TTC549 (cell line): ENCODE data around the gene EMID1.

Experiments used
- FAIRE-seq: peaks from 2 replicates; lab custom pipeline; 2012; peaks lifted over from hg19 to GRCh38; lab: Jason Lieb, UNC

The EMID1 gene

DNA sequence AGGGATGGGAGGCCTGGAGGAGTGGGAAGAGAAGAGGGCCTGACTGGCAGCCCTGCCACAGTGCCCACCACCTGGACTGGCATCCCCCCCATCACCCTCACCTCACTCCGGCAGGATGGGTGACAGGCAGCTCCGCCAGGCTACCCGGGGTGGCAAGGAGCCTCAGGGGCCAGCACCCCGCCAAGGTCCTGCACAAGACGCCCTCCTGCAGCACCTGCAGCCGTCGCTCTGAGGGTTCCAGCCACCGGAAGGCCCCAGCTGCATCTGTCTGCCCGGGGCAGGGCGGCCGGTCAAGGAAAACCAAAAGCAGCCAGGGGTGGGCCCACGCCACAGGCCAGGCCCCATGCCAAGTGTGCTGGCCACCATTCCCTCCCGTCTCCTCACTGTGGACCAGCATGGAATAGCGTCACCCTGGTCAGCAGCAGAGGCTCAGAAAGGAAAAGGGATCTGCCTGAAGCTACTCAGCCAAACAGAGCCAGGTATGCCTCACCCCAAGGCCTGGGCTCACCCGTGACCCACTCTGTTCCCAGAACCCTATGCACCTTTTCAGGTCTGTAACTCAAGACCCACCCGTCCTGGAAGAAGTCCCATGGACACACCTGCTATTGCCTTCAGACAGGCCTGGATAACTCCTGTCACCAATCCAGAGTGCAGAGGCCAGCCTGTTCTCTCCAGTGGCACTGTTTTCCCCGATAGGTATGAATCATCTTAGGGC, 55.1 kb downstream of the EMID1 start:
- FAIRE-seq = no peak

DNA sequence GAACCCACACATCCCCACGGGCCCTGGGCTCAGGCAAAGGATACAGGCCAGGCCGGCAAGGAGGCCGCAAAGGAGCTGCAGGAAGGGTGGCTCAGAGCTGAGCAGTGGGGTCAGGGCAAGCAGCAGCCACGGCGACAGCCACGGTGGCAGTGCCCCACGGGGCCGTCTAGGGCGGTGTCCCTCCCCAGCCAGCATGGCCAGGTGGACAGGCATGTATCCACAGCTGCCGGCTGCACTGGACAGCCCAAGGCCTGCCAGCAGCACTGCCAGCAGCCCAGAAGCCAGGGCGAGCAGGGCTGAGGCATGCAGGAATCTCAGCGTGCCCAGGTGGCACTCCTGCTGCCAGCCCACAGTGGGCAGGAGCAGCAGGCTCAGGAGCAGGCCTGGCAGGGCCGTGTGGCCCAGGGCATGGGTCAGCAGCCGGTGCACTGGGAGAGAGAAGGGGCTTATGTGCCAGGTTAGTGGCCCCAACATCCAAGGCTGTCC, 58.1 kb downstream of the EMID1 start:
- FAIRE-seq = no peak

DNA sequence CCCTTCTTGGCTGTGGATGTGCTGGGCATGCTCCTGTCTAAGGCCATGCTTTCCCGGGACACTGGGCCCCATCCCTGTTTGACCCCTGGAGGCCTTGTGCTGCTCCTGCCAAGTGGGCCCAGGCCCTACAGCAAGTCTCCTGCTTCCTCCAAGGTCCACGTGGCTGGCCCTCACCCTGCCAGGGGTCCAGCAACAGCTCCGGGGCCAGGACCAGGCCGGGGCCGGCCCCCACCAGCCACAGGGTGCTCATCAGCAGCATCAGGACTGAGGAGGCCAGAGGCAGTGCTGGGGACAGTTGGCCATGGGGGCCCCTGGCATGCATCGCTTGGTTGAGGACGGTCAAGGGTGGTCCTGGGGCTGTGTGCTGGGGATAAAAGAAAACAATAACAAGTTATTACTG, 59.6 kb downstream of the EMID1 start:
- no peak for FAIRE-seq

DNA sequence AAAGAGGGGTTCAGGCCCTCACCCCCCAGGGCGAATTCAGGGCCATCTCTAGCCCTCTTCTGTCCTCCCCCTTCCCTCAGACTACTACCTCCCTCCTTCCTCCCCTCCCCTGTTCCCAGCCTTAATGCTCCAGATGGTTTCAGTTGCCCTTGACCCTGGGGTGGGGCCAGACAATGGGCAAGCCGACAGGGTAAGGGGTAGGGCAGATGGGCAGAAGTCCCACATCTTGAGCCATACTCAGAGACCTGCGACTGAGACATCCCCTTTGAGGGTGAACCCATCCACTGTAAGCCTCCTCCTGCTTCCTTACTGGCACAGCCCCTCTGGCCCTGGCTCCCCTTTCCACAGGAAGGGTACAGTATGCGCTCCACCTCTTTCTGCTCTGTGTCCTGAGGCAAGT, 60.2 kb downstream of the EMID1 start:
- no peak for FAIRE-seq

DNA sequence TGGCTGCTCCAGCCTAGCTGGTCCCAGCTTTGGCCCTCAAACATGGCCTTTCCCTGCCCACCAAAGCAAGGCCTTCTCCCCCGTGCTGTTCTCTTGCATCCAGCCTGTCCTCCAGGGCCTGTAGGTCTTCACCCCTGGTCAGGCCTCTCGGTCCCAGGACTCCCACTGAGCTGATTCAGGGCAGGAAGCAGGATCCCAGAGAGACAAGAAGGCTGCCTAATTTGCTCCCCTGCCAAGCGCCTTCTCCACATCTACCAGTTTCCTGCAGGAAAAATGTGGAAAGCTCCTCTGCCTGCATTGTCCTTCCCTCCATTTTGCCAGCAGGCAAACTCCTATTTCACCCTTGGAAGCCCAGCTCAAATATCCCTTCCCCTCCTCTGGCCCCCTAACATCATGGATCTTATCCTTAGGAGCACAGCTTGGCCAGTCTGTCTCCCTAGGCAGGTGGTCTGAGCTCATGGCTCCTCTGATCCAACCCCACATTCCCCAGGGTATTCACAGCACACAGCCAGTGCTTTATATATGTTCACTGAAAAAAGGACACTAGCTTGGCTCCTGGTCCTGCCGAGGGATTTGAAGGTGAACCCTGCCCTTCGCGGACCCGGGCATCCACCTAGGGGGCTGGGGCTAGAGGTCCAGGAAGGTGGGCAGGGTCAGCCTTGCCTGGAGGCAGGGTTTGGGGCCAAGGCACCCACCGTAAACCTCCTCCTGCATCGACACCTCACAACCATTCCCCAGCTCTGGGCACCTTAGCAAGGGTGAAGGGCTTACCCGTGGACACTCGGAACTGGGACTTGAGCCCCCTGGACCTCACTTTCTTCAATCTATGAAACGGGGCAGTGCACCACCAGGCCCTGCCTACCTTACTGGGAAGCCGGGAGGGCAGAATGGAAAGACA, 61.1 kb downstream of the EMID1 start:
- FAIRE-seq = no peak

DNA sequence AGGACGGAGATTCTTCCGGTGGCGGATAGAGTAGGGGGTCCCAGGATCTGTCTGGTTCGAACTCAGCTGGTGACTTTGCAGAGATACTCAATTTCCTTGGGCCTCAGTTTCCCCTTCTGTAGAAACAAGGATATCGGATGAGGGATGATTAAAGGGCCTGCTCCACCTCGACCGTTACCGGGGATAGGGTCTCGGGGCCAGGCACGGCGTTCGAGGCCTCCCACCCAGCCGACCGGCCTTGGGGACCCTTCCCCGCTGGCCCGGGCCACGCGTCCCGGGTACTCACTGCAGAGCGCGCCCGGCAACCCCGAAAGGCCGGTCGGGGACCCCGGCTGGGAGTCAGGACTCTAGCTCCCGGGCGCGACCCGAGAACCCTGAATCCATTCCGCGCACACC, 61.8 kb downstream of the EMID1 start:
- FAIRE-seq = no peak

DNA sequence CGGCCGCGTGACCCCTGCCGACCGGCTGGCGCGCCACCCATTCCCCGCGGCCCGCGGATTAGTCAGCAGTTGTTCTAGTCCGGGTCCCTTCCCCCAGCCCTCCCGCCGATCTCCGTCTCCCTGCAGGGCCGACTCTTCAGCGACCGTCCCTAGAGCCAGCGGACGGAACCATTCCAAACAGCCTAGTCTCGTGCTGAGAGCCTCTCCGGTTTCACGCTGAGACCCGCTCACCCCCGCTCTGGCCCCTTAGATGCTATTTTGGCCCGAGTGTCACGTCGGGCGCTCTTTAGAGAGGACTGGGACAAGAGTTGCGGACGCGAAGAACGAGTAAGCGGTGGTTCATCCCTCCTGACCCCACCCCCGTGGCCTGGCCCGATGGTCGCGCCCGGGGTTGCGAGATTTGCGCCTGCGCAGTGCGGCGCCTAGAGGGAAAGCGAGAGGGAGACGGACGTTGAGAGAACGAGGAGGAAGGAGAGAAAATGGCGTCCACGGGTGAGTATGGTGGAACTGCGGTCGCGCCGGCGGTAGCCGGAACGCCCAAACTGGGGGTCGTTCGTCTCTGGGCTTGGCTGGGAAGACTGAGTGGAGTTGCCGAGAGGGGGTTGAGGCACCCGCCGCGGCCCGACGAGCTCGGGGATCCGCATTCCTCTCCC, 62.3 kb downstream of the EMID1 start, which contains the start of the genes EWSR1 and RHBDD3:
TSS of gene EWSR1 (plus strand) at position 411 of the 653 bp plus-strand sequence. CDS start at position 480, 69 bp downstream.
TSS of gene RHBDD3 (minus strand) at position 124 of the 653 bp plus-strand sequence. CDS start 2,355 bp downstream, outside the sequence.
- FAIRE-seq = no peak

DNA sequence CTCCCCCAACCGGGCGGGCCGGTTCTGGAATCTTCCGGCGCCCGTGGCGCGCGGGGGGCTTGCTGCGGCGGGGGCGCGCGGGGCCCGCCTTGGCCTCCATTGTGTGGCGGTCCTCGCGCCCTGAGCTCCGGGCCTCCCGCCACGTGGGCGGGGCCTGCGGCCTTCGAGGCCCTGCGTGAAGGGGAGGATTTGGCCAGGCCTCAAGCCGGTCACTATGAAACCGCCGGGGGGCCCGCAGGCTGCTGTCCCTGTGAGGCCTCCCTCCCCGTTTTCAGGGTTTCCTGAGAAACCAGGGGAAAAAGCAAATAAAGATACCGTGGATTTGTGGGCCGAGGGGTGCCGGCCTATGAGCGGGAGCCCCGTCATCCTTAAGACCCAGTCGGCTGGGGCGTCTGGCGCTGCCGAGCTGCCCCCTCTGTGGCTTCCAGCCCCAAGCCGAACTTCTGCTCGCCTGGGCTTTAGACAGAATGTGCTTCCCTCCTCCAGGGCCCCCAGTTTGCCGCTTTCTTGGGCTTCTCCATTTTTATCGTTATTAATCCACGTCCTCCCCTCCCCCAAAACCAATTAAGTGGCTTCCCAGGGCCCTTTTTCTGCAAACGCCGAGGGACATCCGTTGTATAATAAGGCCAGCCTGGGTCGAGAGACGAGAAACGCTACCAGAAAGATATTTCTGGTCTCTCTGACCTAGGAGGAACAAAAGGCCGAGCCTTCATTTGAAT, 63.0 kb downstream of the EMID1 start:
- no peak for FAIRE-seq

DNA sequence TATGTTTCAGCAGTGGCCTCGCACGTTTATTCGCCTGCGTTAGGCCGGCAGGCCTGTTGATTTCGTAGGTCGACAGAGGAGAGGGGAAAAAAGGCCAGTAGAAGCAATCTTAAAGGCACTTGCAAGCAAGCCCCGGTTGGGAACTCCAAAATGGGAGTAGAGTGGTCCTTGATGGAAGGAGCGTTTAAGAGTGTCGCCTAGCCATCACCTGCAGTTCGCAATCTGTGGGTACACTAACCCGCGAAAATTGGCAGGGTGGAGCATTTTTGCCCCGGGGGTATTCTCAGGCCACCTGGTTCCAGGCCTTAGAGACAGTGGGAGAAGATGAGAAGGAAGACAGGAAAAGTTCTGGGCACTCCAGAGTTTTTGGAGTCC, 63.5 kb downstream of the EMID1 start:
- no peak for FAIRE-seq

DNA sequence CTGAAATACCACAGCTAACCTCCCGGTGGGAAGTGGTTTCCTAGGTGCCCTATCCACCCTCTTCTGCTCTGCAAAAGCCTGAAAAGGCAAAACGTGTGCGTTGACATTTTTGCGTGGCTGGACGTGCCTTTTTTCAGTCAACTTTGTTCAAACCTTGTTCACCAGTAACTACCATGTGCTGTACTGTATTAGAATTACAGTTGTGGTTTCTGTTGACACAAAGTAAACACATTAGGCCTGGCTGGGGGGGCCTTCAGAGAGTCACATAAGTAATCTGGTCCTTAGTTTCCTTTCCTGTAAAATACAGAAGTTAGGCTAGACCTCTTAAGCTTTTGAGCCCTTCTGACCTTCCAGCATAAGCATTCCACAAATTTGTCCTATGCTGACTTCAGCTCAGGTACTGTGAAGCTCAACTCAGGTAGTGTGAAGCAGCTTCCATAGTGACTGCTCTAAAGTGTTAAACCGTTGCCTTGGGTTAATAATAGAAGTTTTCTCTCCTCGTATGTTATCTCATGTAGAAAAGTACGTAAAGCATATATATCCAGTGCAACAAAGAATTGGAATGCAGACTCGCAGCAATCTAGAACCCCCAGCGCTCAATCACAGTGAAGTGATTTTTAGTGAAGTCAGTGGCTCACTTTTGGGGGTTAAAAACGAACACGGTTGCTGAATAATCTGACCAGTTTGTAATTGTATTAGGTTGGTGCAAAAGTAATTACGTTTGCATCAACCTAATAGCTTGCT, 64.2 kb downstream of the EMID1 start:
- FAIRE-seq = no peak

DNA sequence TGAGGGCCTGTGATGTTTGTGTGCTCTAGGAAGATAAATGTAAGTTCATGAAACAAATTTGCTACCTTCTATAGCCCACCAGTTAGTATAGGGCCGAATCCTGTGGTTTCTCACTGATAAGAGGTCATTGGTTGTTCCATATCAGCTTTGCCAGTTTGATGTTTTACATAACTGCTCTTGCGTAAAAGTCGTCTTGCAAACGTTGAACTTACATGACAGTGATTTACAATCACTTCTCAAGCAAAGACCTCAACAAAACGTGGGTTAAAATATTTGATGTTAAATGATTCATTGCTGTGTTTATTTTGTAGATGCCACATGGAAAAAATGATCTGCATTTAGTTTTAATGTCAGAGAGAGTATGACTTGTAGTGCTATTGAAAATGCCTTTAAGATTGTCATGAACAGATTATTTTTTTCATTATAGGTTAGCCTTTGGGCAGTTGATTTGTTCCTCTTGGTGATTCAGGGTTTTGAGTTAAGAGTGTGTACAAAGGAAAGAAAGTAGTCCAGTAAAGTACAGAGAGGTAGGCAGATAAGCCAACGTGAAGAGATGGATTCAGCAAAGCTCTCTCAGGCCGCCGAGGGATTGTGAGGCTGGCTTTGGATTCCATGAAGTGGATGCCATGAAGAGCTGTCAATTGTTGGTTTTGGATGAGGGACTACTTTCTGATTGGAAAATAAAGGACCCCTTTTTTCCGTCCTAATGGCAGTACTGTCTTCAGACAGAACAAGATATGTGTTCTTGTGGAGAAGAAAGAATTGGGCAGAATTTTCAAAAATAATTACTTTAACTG, 65.0 kb downstream of the EMID1 start:
- FAIRE-seq = no peak

DNA sequence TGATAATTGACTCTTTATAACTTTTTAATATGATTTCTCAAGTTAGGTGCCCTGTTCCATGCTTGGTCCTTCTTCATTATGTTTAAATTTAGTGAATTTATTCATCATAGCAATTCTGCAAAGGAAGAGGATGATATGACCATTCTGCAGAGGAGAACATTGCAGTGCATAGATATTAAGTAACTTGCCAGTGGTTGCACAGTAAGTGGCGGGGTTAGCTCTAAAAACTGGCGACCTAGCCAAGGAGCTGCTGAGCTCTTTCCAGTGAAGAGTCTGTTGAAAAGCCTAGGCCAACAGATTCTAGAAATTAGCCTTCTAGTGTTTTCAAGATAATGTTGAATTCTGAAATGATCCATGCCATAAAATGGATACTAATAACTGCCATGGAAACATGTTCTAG, 66.9 kb downstream of the EMID1 start:
- FAIRE-seq = no peak

DNA sequence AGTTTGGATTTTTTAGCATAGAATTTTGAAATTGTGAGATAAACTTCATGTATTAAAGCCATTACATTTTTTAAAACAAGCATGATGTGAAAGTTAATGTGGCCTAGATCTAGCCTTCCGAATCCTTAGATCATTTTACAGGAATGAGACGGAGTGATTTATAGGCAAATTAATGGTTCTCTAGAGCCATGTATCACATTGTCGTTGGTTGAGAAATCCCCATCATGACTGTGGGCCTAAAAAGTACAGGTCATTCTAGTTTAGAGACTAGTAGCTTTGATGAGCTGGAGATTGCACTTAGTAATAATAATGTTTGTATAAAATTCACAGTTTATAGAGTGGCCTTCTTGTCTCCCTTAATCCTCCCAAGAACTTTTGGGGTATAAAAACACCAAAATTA, 69.5 kb downstream of the EMID1 start:
- no peak for FAIRE-seq

DNA sequence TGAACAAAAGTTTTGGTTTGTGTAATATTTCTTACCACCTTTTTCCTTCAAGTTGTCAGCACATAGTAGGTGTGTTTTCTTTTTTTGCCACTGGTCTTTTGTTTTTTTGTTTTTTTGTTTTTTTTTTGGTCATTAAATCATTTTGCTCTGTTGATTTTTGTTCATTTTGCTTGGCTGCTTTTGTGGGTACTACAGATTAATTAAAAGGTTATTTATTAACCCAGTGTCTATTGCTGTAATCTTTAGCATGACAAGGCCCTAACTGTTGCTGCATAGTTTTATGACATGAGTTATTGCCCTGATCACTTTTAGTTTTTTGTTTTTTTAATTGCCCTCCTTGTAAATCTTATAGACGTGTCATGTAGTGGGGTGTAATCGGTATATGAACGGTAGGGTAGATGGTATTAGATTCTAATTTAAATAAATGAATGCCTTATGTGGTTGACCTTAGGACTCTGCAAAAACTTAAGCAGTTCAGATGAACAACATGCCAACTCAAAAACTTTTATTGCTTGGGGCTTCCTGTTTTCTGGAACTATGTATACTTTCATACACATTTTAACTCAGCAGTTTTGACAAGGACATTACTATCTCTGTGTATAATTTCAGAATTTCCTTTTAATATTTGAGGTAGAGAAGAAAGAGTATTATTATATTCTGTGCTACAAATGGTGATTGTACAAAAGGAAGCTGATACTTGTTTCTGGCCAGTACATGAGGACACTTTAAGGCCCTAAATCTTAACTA, 70.3 kb downstream of the EMID1 start:
- no peak for FAIRE-seq

DNA sequence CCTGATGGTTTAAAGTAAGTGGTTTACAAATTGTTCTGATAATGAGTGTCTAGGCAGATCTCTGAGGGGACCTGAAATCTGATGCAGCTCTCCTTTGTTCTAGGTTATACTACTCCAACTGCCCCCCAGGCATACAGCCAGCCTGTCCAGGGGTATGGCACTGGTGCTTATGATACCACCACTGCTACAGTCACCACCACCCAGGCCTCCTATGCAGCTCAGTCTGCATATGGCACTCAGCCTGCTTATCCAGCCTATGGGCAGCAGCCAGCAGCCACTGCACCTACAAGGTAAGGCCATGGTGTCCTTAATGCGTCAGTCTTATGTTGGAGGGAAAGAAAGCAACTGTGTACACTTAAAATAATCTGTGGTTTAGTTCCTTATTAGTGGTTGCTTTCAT, 72.2 kb downstream of the EMID1 start:
- FAIRE-seq = no peak

DNA sequence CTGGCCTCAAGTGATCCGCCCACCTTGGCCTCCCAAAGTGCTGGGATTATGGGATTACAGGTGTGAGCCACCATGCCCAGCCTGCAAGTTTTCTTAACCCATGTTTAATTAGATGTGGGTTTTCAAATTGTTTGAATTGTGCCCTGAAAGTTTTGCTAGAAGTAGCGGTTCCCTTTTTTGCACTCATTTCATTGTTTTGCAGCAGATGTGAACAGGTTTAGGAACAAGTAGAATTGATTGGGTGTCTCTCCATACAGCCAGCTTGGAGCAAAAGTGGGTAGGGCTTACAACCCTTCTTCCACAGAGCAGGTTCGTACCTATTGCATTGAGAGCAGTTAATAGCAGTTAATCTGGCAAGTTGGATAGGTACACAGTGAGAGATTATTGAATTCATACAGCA, 78.5 kb downstream of the EMID1 start:
- no peak for FAIRE-seq

DNA sequence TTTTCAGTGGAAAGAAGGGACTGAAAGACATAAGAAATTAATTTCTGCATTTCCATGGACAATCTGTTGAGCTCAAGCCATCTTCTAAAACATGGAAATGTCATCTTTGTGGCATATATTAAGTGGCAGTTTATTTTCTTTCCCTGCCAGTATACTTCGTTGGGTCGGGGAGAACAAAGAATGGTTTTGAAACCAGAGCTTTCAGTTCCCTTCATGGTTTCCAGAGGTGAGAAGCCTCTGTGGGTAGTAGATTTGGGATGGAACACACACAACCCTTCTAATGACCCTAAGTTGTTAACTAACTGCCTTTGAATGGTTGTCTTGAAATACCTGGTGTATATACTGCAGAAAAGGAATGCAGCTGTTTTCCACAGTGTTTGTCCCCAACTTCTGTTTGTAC, 83.1 kb downstream of the EMID1 start:
- FAIRE-seq = no peak

DNA sequence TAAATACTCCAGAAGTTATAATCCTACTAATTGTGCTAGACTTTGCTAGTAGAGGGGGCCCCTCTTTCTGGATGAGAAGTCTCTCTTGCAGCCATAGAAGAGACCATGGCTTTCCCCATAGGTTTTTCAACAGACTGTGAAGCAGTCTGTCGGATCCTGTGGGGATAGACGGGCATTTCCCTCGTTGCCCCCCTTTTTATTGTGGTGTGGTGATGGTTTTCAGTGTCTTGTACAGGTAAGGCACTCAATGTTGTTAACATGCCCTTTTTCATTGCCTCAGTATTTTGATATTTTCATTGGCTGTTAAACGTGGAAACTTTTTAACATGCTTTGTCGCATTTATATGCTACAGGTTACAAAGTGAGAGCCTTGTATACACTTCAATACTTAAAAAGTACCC, 84.4 kb downstream of the EMID1 start:
- no peak for FAIRE-seq

DNA sequence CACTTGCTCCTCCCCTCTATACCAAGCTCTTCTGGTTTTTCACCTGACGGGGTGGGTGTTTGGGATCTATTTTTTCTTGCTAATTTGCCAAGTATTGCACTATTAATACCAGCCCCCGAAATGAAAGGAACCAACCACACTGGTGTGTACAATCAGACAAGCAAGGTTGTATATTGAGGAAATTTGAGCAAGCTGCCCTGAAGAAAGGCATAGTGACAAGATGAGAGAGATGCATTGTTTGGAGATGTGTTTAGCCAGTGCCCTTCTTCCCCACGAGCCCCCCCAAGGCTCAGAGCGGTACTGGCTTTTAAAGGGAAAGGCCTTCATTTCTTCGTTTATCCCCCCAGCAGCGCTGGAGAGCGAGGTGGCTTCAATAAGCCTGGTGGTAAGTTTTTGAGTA, 85.5 kb downstream of the EMID1 start:
- no peak for FAIRE-seq

DNA sequence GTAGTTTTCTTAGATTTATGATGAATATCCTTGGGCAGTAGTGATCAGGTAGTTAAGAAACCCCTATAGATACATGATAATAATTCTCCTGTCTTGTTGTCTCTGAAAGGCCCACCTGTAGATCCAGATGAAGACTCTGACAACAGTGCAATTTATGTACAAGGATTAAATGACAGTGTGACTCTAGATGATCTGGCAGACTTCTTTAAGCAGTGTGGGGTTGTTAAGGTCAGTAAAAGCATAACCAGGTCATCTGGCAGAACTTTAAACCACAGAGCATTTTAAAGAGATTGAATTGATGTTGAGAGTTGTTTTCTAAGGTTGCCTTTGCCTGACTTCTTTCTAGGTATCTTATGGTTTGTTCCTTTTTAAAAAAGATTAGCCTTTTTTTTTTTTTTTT, 86.7 kb downstream of the EMID1 start:
- no peak for FAIRE-seq
